ENCODE data around the gene C20orf96.
"Not testable (repeated sequence)": the region's sequence is repeated elsewhere in the genome, so short reads cannot be mapped to it uniquely, and the experiment has no call there.

Gene C20orf96

GRCh38 chr20:290084-290831 lies at the start of gene C20orf96:
Gene C20orf96, minus strand, starts transcription at chr20:290750. Its CDS starts 140 bp downstream, at chr20:290610.
- peak; percentile 44 for DNase-seq

- DNase-seq, result not testable (repeated sequence)
These were observed 45.5 kb upstream of the C20orf96 start for GRCh38 chr20:336040-336439.

- no peak for DNase-seq
These were observed 44.0 kb upstream of the C20orf96 start for GRCh38 chr20:334578-334977.

- no peak for DNase-seq
These were observed 39.9 kb upstream of the C20orf96 start for GRCh38 chr20:330233-331149.

GRCh38 chr20:329851-330232 lies 39.3 kb upstream of the C20orf96 start:
- no peak for DNase-seq

GRCh38 chr20:328975-329695 lies 38.6 kb upstream of the C20orf96 start:
- DNase-seq, result no peak

- no peak for DNase-seq
These were observed 37.8 kb upstream of the C20orf96 start for GRCh38 chr20:328027-328974.

- DNase-seq, result peak; percentile 62
These were observed 36.9 kb upstream of the C20orf96 start for GRCh38 chr20:327186-328026.

GRCh38 chr20:326645-327185 lies 36.2 kb upstream of the C20orf96 start:
- no peak for DNase-seq

- DNase-seq, result no peak
These were observed 35.5 kb upstream of the C20orf96 start for GRCh38 chr20:325889-326644.

- peak; percentile 74 for DNase-seq
These were observed 34.7 kb upstream of the C20orf96 start, which contains the start of gene SOX12 for GRCh38 chr20:325045-325888. Gene SOX12, plus strand, starts transcription at chr20:325552. Its CDS starts 373 bp downstream, at chr20:325925.

- peak; percentile 44 for DNase-seq
These were observed 33.9 kb upstream of the C20orf96 start for GRCh38 chr20:324177-325044.

GRCh38 chr20:316316-317068 lies 25.9 kb upstream of the C20orf96 start:
- DNase-seq, result no peak

GRCh38 chr20:313948-314347 lies 23.4 kb upstream of the C20orf96 start:
- DNase-seq, result no peak

- DNase-seq, result no peak
These were observed 22.9 kb upstream of the C20orf96 start for GRCh38 chr20:313402-313801.

- no peak for DNase-seq
These were observed 22.3 kb upstream of the C20orf96 start for GRCh38 chr20:312866-313265.

- no peak for DNase-seq
These were observed 21.5 kb upstream of the C20orf96 start for GRCh38 chr20:312067-312466.
